DND-41 (cell line): ENCODE data around the gene WNT7B.

ENCODE experiments used
- ATAC-seq: fragments of 200-7000 bp; cut with Tn5 transposase; 3 replicates; pipeline ENCODE4 v1.9.1; 2021; ENCODE audit warnings: low read depth; ENCODE audit not compliant: insufficient read depth
- DNase-seq: peaks from one replicate; pipeline ENCODE4 v3.0.0-alpha.2; 2020
- H2AFZ ChIP-seq: 2 replicates; pipeline ENCODE4 v1.6.0; 2012; ENCODE audit warnings: low read depth, low read length
- H3K27ac ChIP-seq: 2 replicates; pipeline ENCODE4 v1.5.1; 2012; ENCODE audit warnings: low read length, inconsistent platforms
- H3K27me3 ChIP-seq: fragments of 200-600 bp; sonication (generic); 2 replicates; pipeline ENCODE4 v1.6.0; 2012; ENCODE audit warnings: low read length, mild to moderate bottlenecking, inconsistent platforms; ENCODE audit not compliant: insufficient read depth, poor library complexity
- H3K36me3 ChIP-seq: 2 replicates; pipeline ENCODE4 v1.5.1; 2012; ENCODE audit warnings: low read length, inconsistent platforms; ENCODE audit not compliant: insufficient read depth
- H3K4me1 ChIP-seq: 2 replicates; pipeline ENCODE4 v1.5.1; 2012; ENCODE audit warnings: mild to moderate bottlenecking, low read length; ENCODE audit not compliant: insufficient read depth
- H3K4me2 ChIP-seq: 2 replicates; pipeline ENCODE4 v1.6.0; 2012; ENCODE audit warnings: mild to moderate bottlenecking, moderate library complexity, low read length, inconsistent platforms; ENCODE audit not compliant: insufficient read depth
- H3K4me3 ChIP-seq, 2 experiments: fragments of 200-600 bp in 1 of 2; shearing (Covaris generic) in 1 of 2; 2 replicates each; pipeline ENCODE4 v1.5.1; 2012 to 2016; ENCODE audit warnings: inconsistent platforms in 2 of 2, low read length in 2 of 2, mild to moderate bottlenecking in 2 of 2, low read depth in 1 of 2, moderate library complexity in 1 of 2
- H3K79me2 ChIP-seq: 2 replicates; pipeline ENCODE4 v1.6.0; 2012; ENCODE audit warnings: low read length, inconsistent platforms; ENCODE audit not compliant: insufficient read depth
- H3K9ac ChIP-seq: 2 replicates; pipeline ENCODE4 v1.6.0; 2012; ENCODE audit warnings: low read depth, mild to moderate bottlenecking, inconsistent platforms, low read length, moderate library complexity
- H3K9me3 ChIP-seq: 2 replicates; pipeline ENCODE4 v1.5.1; 2012; ENCODE audit warnings: low read length, moderate library complexity, mild to moderate bottlenecking, inconsistent platforms; ENCODE audit not compliant: insufficient read depth, severe bottlenecking
- H4K20me1 ChIP-seq: 2 replicates; pipeline ENCODE4 v1.6.0; 2012; ENCODE audit warnings: low read length; ENCODE audit not compliant: insufficient read depth
- EZH2 ChIP-seq: IDR thresholded peaks from 3 replicates; pipeline ENCODE4 v1.6.1; 2012; ENCODE audit warnings: borderline replicate concordance, low read depth, mild to moderate bottlenecking, moderate library complexity, low read length, inconsistent platforms; ENCODE audit not compliant: severe bottlenecking
- TF ChIP-seq, protein P1 (sequence below): IDR thresholded peaks from 2 replicates; pipeline ENCODE4 v1.5.1; 2012; ENCODE audit warnings: borderline replicate concordance, low read length, moderate library complexity, mild to moderate bottlenecking; ENCODE audit not compliant: poor library complexity, severe bottlenecking; ENCODE audit errors: extremely low read depth

WNT7B gene

DNA sequence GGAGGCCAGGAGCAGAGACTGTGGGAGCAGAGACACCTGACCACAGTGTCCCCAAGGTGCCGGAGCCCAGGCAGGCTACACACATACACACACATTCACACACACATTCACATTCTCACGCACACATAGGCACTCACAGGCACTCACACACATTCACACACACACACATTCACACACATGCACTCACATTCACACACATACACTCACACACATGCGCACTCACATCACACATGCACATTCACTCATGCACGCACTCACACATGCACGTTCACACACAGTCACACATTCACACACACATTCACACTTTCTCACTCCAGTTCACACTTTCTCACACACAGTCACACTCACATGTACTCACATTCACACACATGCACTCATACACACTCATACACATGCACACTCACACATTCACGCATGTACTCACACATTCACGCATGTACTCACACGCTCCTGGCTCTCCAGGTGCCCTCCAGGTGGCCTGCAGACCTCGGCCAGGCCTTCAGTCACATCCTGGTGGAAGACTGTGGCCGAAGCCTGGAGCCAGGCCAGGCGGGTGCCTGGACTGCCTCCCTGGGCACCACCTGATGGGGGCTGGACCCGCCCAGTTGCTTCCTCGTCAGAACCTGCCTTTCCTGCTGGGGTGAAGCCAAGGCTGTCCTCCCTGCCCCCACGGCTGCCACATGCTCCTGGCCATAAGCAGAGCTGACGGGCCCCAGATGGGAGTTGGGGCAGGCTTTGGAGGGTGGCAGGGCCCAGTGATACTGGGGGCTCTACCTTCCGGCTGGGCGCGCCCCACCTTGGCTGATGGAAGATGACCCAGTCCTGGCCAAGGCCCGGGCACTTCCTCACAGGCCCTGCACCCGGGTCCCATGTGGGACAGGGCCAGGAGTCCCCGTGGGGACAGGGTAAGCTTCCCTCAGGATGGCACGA is 89.5 kb downstream of the WNT7B start:
- H3K4me2 ChIP-seq = no peak overlapping the region
- H3K36me3 ChIP-seq = no peaks in the 10 kb centered on the region
- no peak overlapping the region for H3K9ac ChIP-seq
- H4K20me1 ChIP-seq = peaks cover 4% of the 10 kb centered on the region
- ATAC-seq (no peak), DNase-seq (no peak)
- H3K27me3 ChIP-seq = no peaks in the 10 kb centered on the region
- H3K4me1 ChIP-seq = no peaks in the 10 kb centered on the region
- no peaks in the 10 kb centered on the region for H3K9me3 ChIP-seq
- no peak overlapping the region for H3K4me3 ChIP-seq
- TF ChIP-seq, protein P1, sequence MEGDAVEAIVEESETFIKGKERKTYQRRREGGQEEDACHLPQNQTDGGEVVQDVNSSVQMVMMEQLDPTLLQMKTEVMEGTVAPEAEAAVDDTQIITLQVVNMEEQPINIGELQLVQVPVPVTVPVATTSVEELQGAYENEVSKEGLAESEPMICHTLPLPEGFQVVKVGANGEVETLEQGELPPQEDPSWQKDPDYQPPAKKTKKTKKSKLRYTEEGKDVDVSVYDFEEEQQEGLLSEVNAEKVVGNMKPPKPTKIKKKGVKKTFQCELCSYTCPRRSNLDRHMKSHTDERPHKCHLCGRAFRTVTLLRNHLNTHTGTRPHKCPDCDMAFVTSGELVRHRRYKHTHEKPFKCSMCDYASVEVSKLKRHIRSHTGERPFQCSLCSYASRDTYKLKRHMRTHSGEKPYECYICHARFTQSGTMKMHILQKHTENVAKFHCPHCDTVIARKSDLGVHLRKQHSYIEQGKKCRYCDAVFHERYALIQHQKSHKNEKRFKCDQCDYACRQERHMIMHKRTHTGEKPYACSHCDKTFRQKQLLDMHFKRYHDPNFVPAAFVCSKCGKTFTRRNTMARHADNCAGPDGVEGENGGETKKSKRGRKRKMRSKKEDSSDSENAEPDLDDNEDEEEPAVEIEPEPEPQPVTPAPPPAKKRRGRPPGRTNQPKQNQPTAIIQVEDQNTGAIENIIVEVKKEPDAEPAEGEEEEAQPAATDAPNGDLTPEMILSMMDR = no peak
- H3K79me2 ChIP-seq = no peaks in the 10 kb centered on the region
- H3K27ac ChIP-seq = no peak overlapping the region
- H2AFZ ChIP-seq = no peak overlapping the region

DNA sequence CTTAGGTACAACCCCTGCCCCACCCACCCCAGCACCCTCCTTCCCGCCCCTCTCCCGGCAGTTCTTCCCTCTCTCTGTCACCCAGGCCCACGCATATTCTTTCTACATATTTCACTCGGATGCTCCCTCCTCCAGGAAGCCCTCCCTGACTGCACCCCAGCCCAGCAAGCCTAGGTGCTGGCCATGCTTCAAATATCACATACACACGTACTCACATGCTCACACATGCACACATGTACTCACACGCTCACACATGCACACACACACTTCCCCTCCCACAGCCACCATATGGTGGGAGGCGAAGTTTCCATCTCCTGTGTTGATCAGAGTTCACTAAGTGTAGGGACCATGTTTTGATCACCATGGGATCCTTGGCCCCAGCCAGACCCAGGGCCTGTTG is 90.4 kb downstream of the WNT7B start:
- H3K4me2 ChIP-seq = no peak overlapping the region
- H2AFZ ChIP-seq = no peak overlapping the region
- H3K27me3 ChIP-seq = no peaks in the 10 kb centered on the region
- no peak overlapping the region for H3K9ac ChIP-seq
- no peak for ATAC-seq
- no peaks in the 10 kb centered on the region for H3K36me3 ChIP-seq
- H3K9me3 ChIP-seq = no peaks in the 10 kb centered on the region
- no peaks in the 10 kb centered on the region for H3K79me2 ChIP-seq
- no peak overlapping the region for H3K27ac ChIP-seq
- H4K20me1 ChIP-seq = peaks cover 4% of the 10 kb centered on the region
- no peak for DNase-seq
- no peak overlapping the region for H3K4me3 ChIP-seq
- H3K4me1 ChIP-seq = no peaks in the 10 kb centered on the region
- TF ChIP-seq, protein P1 = no peak
- no peak for TF ChIP-seq EZH2

DNA sequence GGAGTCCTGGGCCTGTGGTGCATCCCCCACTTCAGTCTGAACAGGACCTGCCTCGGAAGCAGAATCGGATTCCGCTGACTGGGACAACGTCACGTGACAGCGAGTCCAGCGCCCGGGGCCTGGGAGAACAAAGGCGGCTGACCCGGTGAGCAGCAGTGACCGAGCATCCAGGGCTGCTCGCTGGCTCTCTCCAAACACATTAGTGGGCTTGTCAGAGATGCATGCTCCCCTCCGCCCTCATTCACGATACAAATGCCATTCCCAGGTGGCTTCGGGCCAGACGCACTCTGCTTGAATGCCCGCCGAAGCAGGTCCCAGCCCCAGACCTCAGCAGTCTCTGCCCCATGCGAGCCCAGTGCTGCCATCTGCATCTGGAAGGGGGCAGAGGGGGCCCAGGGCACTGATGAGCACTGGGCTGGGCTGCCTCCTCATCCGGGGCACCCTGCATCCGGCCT is 91.0 kb downstream of the WNT7B start:
- H2AFZ ChIP-seq = no peak overlapping the region
- TF ChIP-seq EZH2 = no peak
- TF ChIP-seq, protein P1 = no peak
- ATAC-seq = no peak
- H4K20me1 ChIP-seq = peaks cover 4% of the 10 kb centered on the region
- no peak overlapping the region for H3K9ac ChIP-seq
- no peaks in the 10 kb centered on the region for H3K27me3 ChIP-seq
- no peaks in the 10 kb centered on the region for H3K9me3 ChIP-seq
- H3K4me3 ChIP-seq = no peak overlapping the region
- no peaks in the 10 kb centered on the region for H3K36me3 ChIP-seq
- H3K27ac ChIP-seq = no peak overlapping the region
- no peak overlapping the region for H3K4me2 ChIP-seq
- H3K79me2 ChIP-seq = no peaks in the 10 kb centered on the region
- DNase-seq = no peak
- no peaks in the 10 kb centered on the region for H3K4me1 ChIP-seq
